Psoas muscle (tissue), 8 donors: ENCODE results near the gene PACRG. TPM values are rescaled to one million over a fixed set of nuclear protein-coding genes. Genes with fewer than 3 reads are reported as not detected.

Experiments
- ATAC-seq, 4 donors: fragments of 200-7000 bp; cut with Tn5 transposase; one replicate each; pipeline ENCODE4 v1.9.1; 2020; ENCODE audit warnings: moderate library complexity in 3 of 4, mild to moderate bottlenecking in 2 of 4
- DNase-seq, 2 donors: peaks; one replicate each; pipeline ENCODE4 v3.0.0-alpha.2; 2020
- H3K27ac ChIP-seq: fragments of 200-600 bp; one replicate; pipeline ENCODE4 v1.8.0; 2022
- H3K27me3 ChIP-seq, 3 donors: fragments of 200-600 bp in 1 of 3; one replicate each; pipeline versions ENCODE4 v1.6.1 to v1.8.0; 2013 to 2022; ENCODE audit warnings: low read length in 2 of 3, mild to moderate bottlenecking in 2 of 3, moderate library complexity in 1 of 3; ENCODE audit not compliant: insufficient read depth in 3 of 3
- H3K36me3 ChIP-seq, 2 donors: fragments of 200-600 bp in 1 of 2; one replicate each; pipeline versions ENCODE4 v1.6.1 to v1.8.0; 2013 to 2022; ENCODE audit warnings: low read depth in 1 of 2, mild to moderate bottlenecking in 1 of 2, moderate library complexity in 1 of 2; ENCODE audit not compliant: insufficient read depth in 1 of 2
- H3K4me1 ChIP-seq: fragments of 200-600 bp; one replicate; pipeline ENCODE4 v1.8.0; 2022
- H3K4me3 ChIP-seq: fragments of 200-600 bp; one replicate; pipeline ENCODE4 v1.8.0; 2022; ENCODE audit warnings: mild to moderate bottlenecking
- H3K9me3 ChIP-seq: fragments of 200-600 bp; one replicate; pipeline ENCODE4 v1.8.0; 2022
- WGBS, 3 donors: extraction: QIAGEN DNeasy Blood & Tissue Kit; methylation state at CpG; one replicate each; pipeline versions ENCODE4 v1.1.6 to v1.1.7; 2013; 5-methylcytosine and 5-hydroxymethylcytosine counted together
- intact Hi-C, 2 donors: fragments of 100-400 bp; cut with DNase I; formaldehyde crosslinking; loops; one replicate each; pipeline versions ENCODE4 v1.11.0 to v1.14.2; 2022
- polyA plus RNA-seq, 3 donors: library from polyadenylated mRNA; stranded (reverse); fragments of 200-250 nt; gene quantifications; one replicate each; pipeline ENCODE4 v1.2.3, GENCODE V29; 2013
- total RNA-seq, 4 donors: library from RNA; stranded (reverse); fragmentation: NEBNext Ultra II Directional in 2 of 4; extraction: Animal tissue kit (Norgen Biotek cat#: 25700) in 2 of 4; gene quantifications; one replicate each; pipeline versions ENCODE4 v1.2.1 to v1.2.4, GENCODE V29; 2021 to 2023
- TF ChIP-seq, protein P1 (sequence below): fragments of 200-600 bp; IDR thresholded peaks from one replicate; pipeline ENCODE4 v1.8.0; 2022; ENCODE audit warnings: antibody characterized with exemption
- donor health status: healthy with polysubstance abuse.
- donor health status: DM: no; HTN: no; CAD: no; lungs with moderate emphysema.
- donor health status: Bipolar disorder and iron deficiency.
- donor health status: healthy.
- donor health status: DM: yes; HTN: yes; CAD: no.
- donor health status: DM: no; HTN: no; CAD: no.
- donor health status: DM: no; HTN: no; CAD: no.
- donor health status: DM: yes; HTN: yes; CAD: no.

The PACRG gene
- total and polyA plus RNA-seq, 7 donors = 0.17 to 3.1 (median 1.8) TPM

DNA sequence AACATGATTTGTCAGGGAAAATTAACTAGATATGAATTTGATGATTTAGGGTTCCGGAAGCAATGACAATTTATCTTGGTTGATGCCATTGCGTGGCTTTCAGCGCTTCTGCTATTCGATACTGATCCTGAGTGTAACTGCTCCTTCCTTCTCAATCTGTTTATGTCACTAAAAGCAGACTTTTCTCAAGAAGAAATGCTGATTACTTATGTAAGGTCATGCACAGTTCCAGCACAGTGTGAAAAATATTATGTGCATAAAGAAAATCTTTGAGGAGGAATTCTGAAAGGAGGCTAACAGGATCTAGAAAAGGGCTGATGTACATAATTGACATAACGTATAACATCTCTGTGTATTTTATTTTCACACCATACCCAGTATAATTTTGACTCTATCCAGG lies 336.6 kb downstream of the PACRG start:
- Histone ChIP-seq H3K4me1 (no peaks in the 10 kb centered on the region), H3K27me3 (no peaks in the 10 kb centered on the region), H3K4me3 (no peak overlapping the region), H3K36me3 (no peaks in the 10 kb centered on the region), H3K27ac (no peak overlapping the region), H3K9me3 (no peaks in the 10 kb centered on the region)
- 94 to 95% (median 94%) methylated on average over 5 of the region's 5 CpGs for WGBS, 3 donors
- intact Hi-C loops = no loop called here
- DNase-seq = no peak
- TF ChIP-seq, protein P1, sequence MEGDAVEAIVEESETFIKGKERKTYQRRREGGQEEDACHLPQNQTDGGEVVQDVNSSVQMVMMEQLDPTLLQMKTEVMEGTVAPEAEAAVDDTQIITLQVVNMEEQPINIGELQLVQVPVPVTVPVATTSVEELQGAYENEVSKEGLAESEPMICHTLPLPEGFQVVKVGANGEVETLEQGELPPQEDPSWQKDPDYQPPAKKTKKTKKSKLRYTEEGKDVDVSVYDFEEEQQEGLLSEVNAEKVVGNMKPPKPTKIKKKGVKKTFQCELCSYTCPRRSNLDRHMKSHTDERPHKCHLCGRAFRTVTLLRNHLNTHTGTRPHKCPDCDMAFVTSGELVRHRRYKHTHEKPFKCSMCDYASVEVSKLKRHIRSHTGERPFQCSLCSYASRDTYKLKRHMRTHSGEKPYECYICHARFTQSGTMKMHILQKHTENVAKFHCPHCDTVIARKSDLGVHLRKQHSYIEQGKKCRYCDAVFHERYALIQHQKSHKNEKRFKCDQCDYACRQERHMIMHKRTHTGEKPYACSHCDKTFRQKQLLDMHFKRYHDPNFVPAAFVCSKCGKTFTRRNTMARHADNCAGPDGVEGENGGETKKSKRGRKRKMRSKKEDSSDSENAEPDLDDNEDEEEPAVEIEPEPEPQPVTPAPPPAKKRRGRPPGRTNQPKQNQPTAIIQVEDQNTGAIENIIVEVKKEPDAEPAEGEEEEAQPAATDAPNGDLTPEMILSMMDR = no peak
- ATAC-seq = no peak

DNA sequence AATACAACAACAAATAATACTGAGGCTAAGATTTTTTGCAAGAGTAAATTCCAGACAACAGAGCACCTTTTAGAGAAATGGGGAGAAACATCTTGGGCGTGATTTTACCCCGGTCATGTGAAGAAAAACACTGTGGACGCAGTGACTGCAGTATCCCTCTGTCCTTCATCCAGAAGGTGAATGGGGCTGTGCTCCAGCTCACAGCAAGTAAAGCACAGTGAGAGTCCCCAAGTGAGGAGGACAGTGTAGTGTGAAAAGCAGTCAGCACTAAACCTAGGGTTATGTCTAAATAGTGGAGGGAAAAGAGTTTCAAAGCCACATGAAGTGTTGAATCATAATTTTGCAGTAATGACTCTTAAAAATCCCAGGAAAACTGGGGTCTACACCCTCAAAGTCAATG lies 338.4 kb downstream of the PACRG start:
- no peak for DNase-seq
- Histone ChIP-seq H3K27ac (no peak overlapping the region), H3K4me3 (no peak overlapping the region), H3K9me3 (no peaks in the 10 kb centered on the region), H3K27me3 (no peaks in the 10 kb centered on the region), H3K4me1 (no peaks in the 10 kb centered on the region), H3K36me3 (no peaks in the 10 kb centered on the region)
- 84 to 92% (median 85%) methylated on average over 3 of the region's 3 CpGs for WGBS, 3 donors
- no peak for ATAC-seq
- intact Hi-C loops = no loop called here
- TF ChIP-seq, protein P1 = no peak

DNA sequence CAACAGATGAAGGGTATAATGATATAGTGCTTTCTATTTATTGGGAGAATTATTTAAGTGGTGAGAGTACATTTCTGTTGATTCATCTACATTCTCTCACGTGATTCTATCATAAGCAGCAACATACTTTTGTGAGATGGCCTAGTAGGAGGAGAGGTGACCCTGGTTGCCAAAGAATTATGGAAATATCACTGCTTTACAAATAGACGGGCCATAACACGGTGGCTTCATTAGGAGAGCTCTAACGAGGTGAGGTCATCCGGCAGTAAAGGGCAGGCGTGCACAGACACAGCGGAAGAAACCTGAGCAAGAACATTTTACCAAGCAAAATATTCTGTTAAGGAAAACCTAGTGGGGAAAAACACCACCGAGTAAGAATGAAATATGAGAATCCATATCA lies 349.4 kb downstream of the PACRG start:
- intact Hi-C loops = no loop called here
- DNase-seq = no peak
- H3K27me3 ChIP-seq = no peaks in the 10 kb centered on the region
- H3K36me3 ChIP-seq = no peaks in the 10 kb centered on the region
- H3K9me3 ChIP-seq = no peaks in the 10 kb centered on the region
- WGBS, 3 donors = 65 to 72% (median 70%) methylated on average over 8 of the region's 8 CpGs
- H3K4me1 ChIP-seq = no peaks in the 10 kb centered on the region
- no peak overlapping the region for H3K27ac ChIP-seq
- no peak overlapping the region for H3K4me3 ChIP-seq
- ATAC-seq = no peak
- TF ChIP-seq, protein P1 = no peak

DNA sequence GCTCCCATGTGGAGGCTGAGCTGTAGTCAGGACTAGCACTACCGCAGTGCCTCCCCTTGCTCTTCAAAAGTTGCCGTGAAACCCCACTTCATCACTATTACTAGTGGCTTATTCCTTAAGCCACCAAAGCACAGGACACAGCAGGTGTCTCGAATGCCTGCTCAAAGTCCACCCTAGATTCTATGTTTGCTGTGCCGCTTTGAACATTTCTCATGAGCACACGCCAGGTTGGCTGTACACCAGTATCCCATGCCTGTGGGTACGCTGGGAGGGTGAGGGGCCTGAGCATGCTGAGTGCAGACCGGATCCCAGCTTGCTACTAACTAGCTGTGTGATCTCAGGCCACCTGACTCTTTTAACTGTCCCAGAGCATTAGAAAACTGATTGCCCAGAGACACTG lies 350.9 kb downstream of the PACRG start:
- ATAC-seq (no peak), DNase-seq (no peak)
- TF ChIP-seq, protein P1 = no peak
- Histone ChIP-seq H3K4me1 (no peaks in the 10 kb centered on the region), H3K36me3 (no peaks in the 10 kb centered on the region), H3K27ac (no peak overlapping the region), H3K9me3 (no peaks in the 10 kb centered on the region), H3K4me3 (no peak overlapping the region), H3K27me3 (no peaks in the 10 kb centered on the region)
- intact Hi-C loops = no loop called here
- WGBS, 3 donors = 92 to 94% (median 94%) methylated on average over 7 of the region's 7 CpGs

DNA sequence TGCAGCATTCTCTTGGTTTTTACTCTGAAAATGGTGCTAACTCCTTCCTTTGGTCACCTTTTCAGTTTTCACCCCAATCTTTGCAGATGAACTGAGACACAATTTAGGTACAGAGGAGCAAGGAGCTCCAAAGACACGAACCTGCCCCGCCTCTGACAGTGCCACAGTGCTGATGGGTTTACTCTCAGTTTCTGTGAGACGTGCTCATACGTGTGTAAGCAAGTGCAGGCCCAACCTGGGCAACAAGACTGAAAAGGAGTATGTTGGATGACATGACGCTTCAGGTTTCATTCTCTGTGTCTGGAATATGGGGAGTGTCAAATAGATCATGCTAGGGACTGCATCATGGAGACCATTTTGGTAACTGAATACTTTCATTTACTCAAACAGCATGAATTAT lies 352.5 kb downstream of the PACRG start:
- Histone ChIP-seq H3K27me3 (no peaks in the 10 kb centered on the region), H3K27ac (no peak overlapping the region), H3K4me1 (no peaks in the 10 kb centered on the region), H3K4me3 (no peak overlapping the region), H3K36me3 (no peaks in the 10 kb centered on the region), H3K9me3 (no peaks in the 10 kb centered on the region)
- intact Hi-C loops = no loop called here
- TF ChIP-seq, protein P1 = no peak
- WGBS, 3 donors = 88 to 97% (median 94%) methylated on average over 5 of the region's 5 CpGs
- ATAC-seq (no peak), DNase-seq (no peak)
